K562 (cell line): ENCODE data around the gene PRPF8. TPM values are rescaled to one million over a fixed set of nuclear protein-coding genes. Genes with fewer than 3 reads are reported as not detected.

Experiments
- ATAC-seq: fragments of 200-7000 bp; cut with Tn5 transposase; 3 replicates; pipeline ENCODE4 v1.9.1; 2020; ENCODE audit warnings: moderate library complexity
- BruUV-seq: library from RNA; stranded (reverse); fragments of 400-500 nt; replicated peaks from 2 replicates; lab custom pipeline; 2021; lab: Mats Ljungman, UMichigan
- CTCF ChIA-PET: fragments of 300-600 bp; formaldehyde crosslinking; extraction: SDS; loops from one replicate; lab custom pipeline; 2021; ENCODE audit warnings: low intra/inter-chr PET ratio; lab: Yijun Ruan, JAX
- POLR2A ChIA-PET: fragments of 300-600, 350-650 bp; sonication (Branson Sonifier 250); formaldehyde crosslinking; extraction: SDS; loops from one replicate; lab custom pipeline; 2021; ENCODE audit warnings: antibody characterized with exemption, inconsistent platforms; lab: Yijun Ruan, JAX
- DNase-seq, 4 experiments: peaks; one replicate each; pipeline versions ENCODE4 v3.0.0 to v3.0.0-alpha.2; 2011 to 2018; ENCODE audit warnings: low spot score in 3 of 4, mixed read lengths in 3 of 4; ENCODE audit errors: extremely low read depth in 1 of 4
- FAIRE-seq: peaks from 2 replicates; lab custom pipeline; 2011; peaks lifted over from hg19 to GRCh38; lab: Jason Lieb, UNC
- H2AFZ ChIP-seq: 2 replicates; pipeline ENCODE4 v1.6.0; 2011; ENCODE audit warnings: low read depth, low read length, control low read depth, inconsistent platforms
- H3K27ac ChIP-seq: fragments of 200-600 bp; 3 replicates; pipeline ENCODE4 v1.8.0; 2011; ENCODE audit warnings: low read depth, mild to moderate bottlenecking, control low read depth, inconsistent platforms, low read length, moderate library complexity, mixed read lengths; ENCODE audit errors: extremely low read depth
- H3K27me3 ChIP-seq, 2 experiments: fragments of 300-600 bp in 1 of 2; 2 replicates in 1 of 2; 3 replicates in 1 of 2; pipeline versions ENCODE4 v1.6.0 to v1.8.0; 2011; ENCODE audit warnings: inconsistent platforms in 2 of 2, low read length in 2 of 2, mild to moderate bottlenecking in 1 of 2, mixed read lengths in 1 of 2, moderate library complexity in 1 of 2; ENCODE audit not compliant: control insufficient read depth in 2 of 2, insufficient read depth in 2 of 2
- H3K36me3 ChIP-seq: fragments of 300-600 bp; 3 replicates; pipeline ENCODE4 v1.8.0; 2011; ENCODE audit warnings: mild to moderate bottlenecking, low read length, inconsistent platforms; ENCODE audit not compliant: control insufficient read depth, insufficient read depth
- H3K4me1 ChIP-seq, 2 experiments: fragments of 200-600 bp in 1 of 2; replicated peaks in 1 of 2; 2 replicates in 1 of 2; 3 replicates in 1 of 2; pipeline versions ENCODE4 v1.5.1 to v1.8.0; 2011; ENCODE audit warnings: inconsistent platforms in 2 of 2, low read length in 2 of 2, mild to moderate bottlenecking in 1 of 2, mixed read lengths in 1 of 2, moderate library complexity in 1 of 2; ENCODE audit not compliant: control insufficient read depth in 2 of 2, insufficient read depth in 2 of 2
- H3K4me2 ChIP-seq: 2 replicates; pipeline ENCODE4 v1.6.1; 2011; ENCODE audit warnings: low read length, control low read depth, inconsistent platforms, mixed read lengths; ENCODE audit not compliant: insufficient read depth
- H3K4me3 ChIP-seq: fragments of 200-600 bp; sonication (generic), shearing (Covaris generic); 2 replicates; pipeline ENCODE4 v1.5.1; 2016; ENCODE audit warnings: control low read depth, inconsistent platforms
- H3K79me2 ChIP-seq: fragments of 200-600 bp; 3 replicates; pipeline ENCODE4 v1.8.0; 2011; ENCODE audit warnings: low read length, inconsistent platforms; ENCODE audit not compliant: control insufficient read depth, insufficient read depth
- H3K9ac ChIP-seq, 2 experiments: 2 replicates each; pipeline versions ENCODE4 v1.6.0 to v1.6.1; 2011; ENCODE audit warnings: low read depth in 2 of 2, low read length in 2 of 2, control low read depth in 1 of 2, inconsistent platforms in 1 of 2, mild to moderate bottlenecking in 1 of 2, mixed read lengths in 1 of 2; ENCODE audit not compliant: insufficient read depth in 1 of 2
- H3K9me1 ChIP-seq: one replicate; pipeline ENCODE4 v1.6.0; 2011; ENCODE audit warnings: inconsistent platforms, mild to moderate bottlenecking, low read length, moderate library complexity; ENCODE audit not compliant: control insufficient read depth, insufficient read depth
- H3K9me3 ChIP-seq: replicated peaks from 2 replicates; pipeline ENCODE4 v1.5.1; 2011; ENCODE audit warnings: low read depth, low read length, inconsistent platforms; ENCODE audit not compliant: control insufficient read depth, insufficient read depth
- H4K20me1 ChIP-seq: replicated peaks from 2 replicates; pipeline ENCODE4 v1.6.1; 2011; ENCODE audit warnings: low read length, inconsistent platforms, mixed read lengths; ENCODE audit not compliant: control insufficient read depth, insufficient read depth
- ARHGAP35 ChIP-seq: fragments of 450-650 bp; IDR thresholded peaks from 2 replicates; pipeline ENCODE4 v1.6.1; 2018; ENCODE audit not compliant: partially characterized antibody
- HDGF ChIP-seq: fragments of 450-650 bp; IDR thresholded peaks from 2 replicates; pipeline ENCODE4 v1.6.1; 2016
- NFRKB ChIP-seq: fragments of 450-650 bp; IDR thresholded peaks from 2 replicates; pipeline ENCODE4 v1.6.1; 2016; ENCODE audit warnings: low read depth
- RBM25 ChIP-seq: fragments of 200-400 bp; formaldehyde crosslinking; IDR thresholded peaks from 2 replicates; pipeline ENCODE4 v1.6.1; 2018; ENCODE audit warnings: low read length, low read depth, moderate library complexity; ENCODE audit not compliant: severe bottlenecking
- U2AF1 ChIP-seq: fragments of 200-400 bp; formaldehyde crosslinking; optimal IDR thresholded peaks from 2 replicates; pipeline ENCODE3; 2017; ENCODE audit warnings: mild to moderate bottlenecking, low read depth, low read length, moderate library complexity
- ZBTB1 ChIP-seq: sonication (generic); formaldehyde crosslinking; IDR thresholded peaks from 2 replicates; pipeline ENCODE4 v1.8.1; 2023; ENCODE audit warnings: missing genetic modification reagents, low read depth, mild to moderate bottlenecking, borderline replicate concordance
- ZNF318 ChIP-seq, 2 experiments: fragments of 450-650 bp; IDR thresholded peaks; 2 replicates each; pipeline ENCODE4 v1.6.1; 2016; ENCODE audit warnings: mild to moderate bottlenecking in 2 of 2, borderline replicate concordance in 1 of 2, low read depth in 1 of 2, moderate library complexity in 1 of 2
- ZNF436 ChIP-seq: fragments of 250-450, 450-650 bp; sonication (Bioruptor Pico); formaldehyde crosslinking; IDR thresholded peaks from 2 replicates; pipeline ENCODE4 v1.7.0; 2020; ENCODE audit warnings: mild to moderate bottlenecking
- ZNF764 ChIP-seq: fragments of 250-450 bp; sonication (Bioruptor Pico); IDR thresholded peaks from 2 replicates; pipeline ENCODE4 v1.4.0; 2020; ENCODE audit warnings: low read depth, mild to moderate bottlenecking, moderate library complexity
- ZNF778 ChIP-seq: fragments of 450-650 bp; formaldehyde crosslinking; IDR thresholded peaks from 2 replicates; pipeline ENCODE4 v1.4.0; 2020; ENCODE audit warnings: mild to moderate bottlenecking, moderate library complexity
- WGBS: fragments of 100-300 bp; shearing (Covaris generic); methylation state at CpG from one replicate; pipeline ENCODE4 v1.1.6; 2016; ENCODE audit warnings: low coverage, mixed read lengths; ENCODE audit not compliant: insufficient coverage; ENCODE audit errors: missing lambda C conversion rate; 5-methylcytosine and 5-hydroxymethylcytosine counted together
- in situ Hi-C: fragments of 300-500 bp; cut with MboI; formaldehyde crosslinking; loops from 4 replicates; pipeline ENCODE4 v1.15.0; 2018; ENCODE audit warnings: inconsistent platforms, mixed read lengths
- intact Hi-C: fragments of 100-400 bp; cut with micrococcal nuclease; formaldehyde crosslinking; loops from 2 replicates; pipeline ENCODE4 v1.14.2; 2022
- polyA plus RNA-seq, 8 experiments: library from polyadenylated mRNA; depleted of rRNA in 4 of 8; stranded (reverse) in 5 of 8; unstranded in 3 of 8; fragments of >200 nt; fragmentation: Nextera tagmentation in 2 of 8; fragmentation: Illumina TruSeq in 1 of 8; extraction: Ambion mirVana in 2 of 8; extraction: Trizol in 1 of 8; gene quantifications; 2 replicates each; pipeline versions ENCODE4 v1.2.1 to v1.2.3, GENCODE V29; 2011 to 2014; ENCODE audit warnings: inconsistent platforms in 1 of 8, missing spikeins in 1 of 8
- total RNA-seq, 7 experiments: library from RNA; depleted of rRNA in 6 of 7; stranded (reverse); fragments of >200 nt in 6 of 7; fragmentation: Illumina TruSeq in 2 of 7; extraction: Trizol in 2 of 7; gene quantifications; 2 replicates each; pipeline versions ENCODE4 v1.2.1 to v1.2.3, GENCODE V29; 2011 to 2021; ENCODE audit warnings: low replicate concordance in 1 of 7

PRPF8 gene
- total and polyA plus RNA-seq, 9 of the 15 experiments (the other 6 are each of a cell fraction or from before 2014, with no cell fraction given), result 64.3 to 294 (median 85.9) TPM

- Histone ChIP-seq H2AFZ (peak overlapping the region; percentile 51; the same call in 1 of the 2 replicates), H3K4me2 (no peak overlapping the region), H3K27ac (no peak overlapping the region), H3K36me3 (no peaks in the 10 kb centered on the region), H4K20me1 (no peaks in the 10 kb centered on the region), H3K4me3 (no peak overlapping the region), H3K4me1 (no peaks in the 10 kb centered on the region), H3K9me1 (no peaks in the 10 kb centered on the region), H3K9ac (no peak overlapping the region), H3K9me3 (no peaks in the 10 kb centered on the region), H3K79me2 (no peaks in the 10 kb centered on the region), H3K27me3 (no peaks in the 10 kb centered on the region)
- no peak for DNase-seq
- no peak for ATAC-seq
- intact Hi-C loops (no loop called here), in situ Hi-C loops (no loop called here)
- BruUV-seq, result no TSS peak
- TF ChIP-seq ZNF436 (CRISPR knock-in tag) (no peak), ARHGAP35 (no peak), ZNF764 (CRISPR knock-in tag) (no peak), NFRKB (no peak), ZNF318 (IDR thresholded peaks at IDR 0.05; ENCODE audit: borderline replicate concordance in 1 of 2, low read depth in 1 of 2) (no peak), ZNF778 (no peak), HDGF (no peak), RBM25 (no peak), ZBTB1 (CRISPR knock-in tag) (no peak), U2AF1 (no peak)
- POLR2A ChIA-PET, result no interaction called here
- CTCF ChIA-PET, result no interaction called here
- 56% methylated on average over 5 of the region's 5 CpGs for WGBS
- FAIRE-seq, result no peak
These were observed 13.0 kb upstream of the PRPF8 start for GRCh38 chr17:1697681-1698080.
